Measurements from ENCODE around the gene PCCB. TPM values are rescaled to one million over a fixed set of nuclear protein-coding genes. Genes with fewer than 3 reads are reported as not detected.

The PCCB gene
- total and polyA plus RNA-seq, 2 of the 8 experiments (the other 6 are each of a cell fraction or from before 2014, with no cell fraction given) = 56.7 to 84.4 TPM

DNA sequence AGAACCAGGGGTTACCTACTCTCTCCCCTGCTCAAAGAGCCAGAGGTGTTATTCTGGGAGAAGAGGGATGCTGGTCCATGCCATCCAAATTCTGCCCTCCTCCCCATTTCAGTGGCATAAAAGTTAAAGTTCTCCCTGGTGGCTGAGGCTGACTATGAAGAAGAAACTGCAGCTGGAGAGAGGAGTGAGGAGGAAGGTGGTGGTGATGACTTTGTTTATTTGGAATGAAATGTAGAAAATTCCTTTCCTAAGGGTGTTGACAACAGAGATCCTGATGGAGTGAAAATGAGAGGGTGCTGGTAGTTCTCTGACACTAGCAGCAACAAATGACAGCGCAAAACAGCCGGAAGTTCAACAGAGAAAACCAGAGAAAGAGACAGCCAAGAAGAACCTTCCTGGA, 100.4 kb downstream of the PCCB start (continued):
- TF ChIP-seq, protein P1, sequence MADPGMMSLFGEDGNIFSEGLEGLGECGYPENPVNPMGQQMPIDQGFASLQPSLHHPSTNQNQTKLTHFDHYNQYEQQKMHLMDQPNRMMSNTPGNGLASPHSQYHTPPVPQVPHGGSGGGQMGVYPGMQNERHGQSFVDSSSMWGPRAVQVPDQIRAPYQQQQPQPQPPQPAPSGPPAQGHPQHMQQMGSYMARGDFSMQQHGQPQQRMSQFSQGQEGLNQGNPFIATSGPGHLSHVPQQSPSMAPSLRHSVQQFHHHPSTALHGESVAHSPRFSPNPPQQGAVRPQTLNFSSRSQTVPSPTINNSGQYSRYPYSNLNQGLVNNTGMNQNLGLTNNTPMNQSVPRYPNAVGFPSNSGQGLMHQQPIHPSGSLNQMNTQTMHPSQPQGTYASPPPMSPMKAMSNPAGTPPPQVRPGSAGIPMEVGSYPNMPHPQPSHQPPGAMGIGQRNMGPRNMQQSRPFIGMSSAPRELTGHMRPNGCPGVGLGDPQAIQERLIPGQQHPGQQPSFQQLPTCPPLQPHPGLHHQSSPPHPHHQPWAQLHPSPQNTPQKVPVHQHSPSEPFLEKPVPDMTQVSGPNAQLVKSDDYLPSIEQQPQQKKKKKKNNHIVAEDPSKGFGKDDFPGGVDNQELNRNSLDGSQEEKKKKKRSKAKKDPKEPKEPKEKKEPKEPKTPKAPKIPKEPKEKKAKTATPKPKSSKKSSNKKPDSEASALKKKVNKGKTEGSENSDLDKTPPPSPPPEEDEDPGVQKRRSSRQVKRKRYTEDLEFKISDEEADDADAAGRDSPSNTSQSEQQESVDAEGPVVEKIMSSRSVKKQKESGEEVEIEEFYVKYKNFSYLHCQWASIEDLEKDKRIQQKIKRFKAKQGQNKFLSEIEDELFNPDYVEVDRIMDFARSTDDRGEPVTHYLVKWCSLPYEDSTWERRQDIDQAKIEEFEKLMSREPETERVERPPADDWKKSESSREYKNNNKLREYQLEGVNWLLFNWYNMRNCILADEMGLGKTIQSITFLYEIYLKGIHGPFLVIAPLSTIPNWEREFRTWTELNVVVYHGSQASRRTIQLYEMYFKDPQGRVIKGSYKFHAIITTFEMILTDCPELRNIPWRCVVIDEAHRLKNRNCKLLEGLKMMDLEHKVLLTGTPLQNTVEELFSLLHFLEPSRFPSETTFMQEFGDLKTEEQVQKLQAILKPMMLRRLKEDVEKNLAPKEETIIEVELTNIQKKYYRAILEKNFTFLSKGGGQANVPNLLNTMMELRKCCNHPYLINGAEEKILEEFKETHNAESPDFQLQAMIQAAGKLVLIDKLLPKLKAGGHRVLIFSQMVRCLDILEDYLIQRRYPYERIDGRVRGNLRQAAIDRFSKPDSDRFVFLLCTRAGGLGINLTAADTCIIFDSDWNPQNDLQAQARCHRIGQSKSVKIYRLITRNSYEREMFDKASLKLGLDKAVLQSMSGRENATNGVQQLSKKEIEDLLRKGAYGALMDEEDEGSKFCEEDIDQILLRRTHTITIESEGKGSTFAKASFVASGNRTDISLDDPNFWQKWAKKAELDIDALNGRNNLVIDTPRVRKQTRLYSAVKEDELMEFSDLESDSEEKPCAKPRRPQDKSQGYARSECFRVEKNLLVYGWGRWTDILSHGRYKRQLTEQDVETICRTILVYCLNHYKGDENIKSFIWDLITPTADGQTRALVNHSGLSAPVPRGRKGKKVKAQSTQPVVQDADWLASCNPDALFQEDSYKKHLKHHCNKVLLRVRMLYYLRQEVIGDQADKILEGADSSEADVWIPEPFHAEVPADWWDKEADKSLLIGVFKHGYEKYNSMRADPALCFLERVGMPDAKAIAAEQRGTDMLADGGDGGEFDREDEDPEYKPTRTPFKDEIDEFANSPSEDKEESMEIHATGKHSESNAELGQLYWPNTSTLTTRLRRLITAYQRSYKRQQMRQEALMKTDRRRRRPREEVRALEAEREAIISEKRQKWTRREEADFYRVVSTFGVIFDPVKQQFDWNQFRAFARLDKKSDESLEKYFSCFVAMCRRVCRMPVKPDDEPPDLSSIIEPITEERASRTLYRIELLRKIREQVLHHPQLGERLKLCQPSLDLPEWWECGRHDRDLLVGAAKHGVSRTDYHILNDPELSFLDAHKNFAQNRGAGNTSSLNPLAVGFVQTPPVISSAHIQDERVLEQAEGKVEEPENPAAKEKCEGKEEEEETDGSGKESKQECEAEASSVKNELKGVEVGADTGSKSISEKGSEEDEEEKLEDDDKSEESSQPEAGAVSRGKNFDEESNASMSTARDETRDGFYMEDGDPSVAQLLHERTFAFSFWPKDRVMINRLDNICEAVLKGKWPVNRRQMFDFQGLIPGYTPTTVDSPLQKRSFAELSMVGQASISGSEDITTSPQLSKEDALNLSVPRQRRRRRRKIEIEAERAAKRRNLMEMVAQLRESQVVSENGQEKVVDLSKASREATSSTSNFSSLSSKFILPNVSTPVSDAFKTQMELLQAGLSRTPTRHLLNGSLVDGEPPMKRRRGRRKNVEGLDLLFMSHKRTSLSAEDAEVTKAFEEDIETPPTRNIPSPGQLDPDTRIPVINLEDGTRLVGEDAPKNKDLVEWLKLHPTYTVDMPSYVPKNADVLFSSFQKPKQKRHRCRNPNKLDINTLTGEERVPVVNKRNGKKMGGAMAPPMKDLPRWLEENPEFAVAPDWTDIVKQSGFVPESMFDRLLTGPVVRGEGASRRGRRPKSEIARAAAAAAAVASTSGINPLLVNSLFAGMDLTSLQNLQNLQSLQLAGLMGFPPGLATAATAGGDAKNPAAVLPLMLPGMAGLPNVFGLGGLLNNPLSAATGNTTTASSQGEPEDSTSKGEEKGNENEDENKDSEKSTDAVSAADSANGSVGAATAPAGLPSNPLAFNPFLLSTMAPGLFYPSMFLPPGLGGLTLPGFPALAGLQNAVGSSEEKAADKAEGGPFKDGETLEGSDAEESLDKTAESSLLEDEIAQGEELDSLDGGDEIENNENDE (IDR thresholded peaks at IDR 0.05; ENCODE audit: insufficient replicate concordance, low read length) = no peak
- TF ChIP-seq HDAC6 (IDR thresholded peaks at IDR 0.05; ENCODE audit: low read depth, low read length) (no peak), POLR2AphosphoS5 (IDR thresholded peaks at IDR 0.05; ENCODE audit: low read depth, low read length) (no peak), CHD1 (IDR thresholded peaks at IDR 0.05; ENCODE audit: low read depth, low read length) (no peak), KDM5A (IDR thresholded peaks at IDR 0.05; ENCODE audit: low read length) (no peak), BCL11A (IDR thresholded peaks at IDR 0.05; ENCODE audit: low read depth in 2 of 2, low read length in 2 of 2) (no peak), EZH2 (IDR thresholded peaks at IDR 0.05; ENCODE audit: low read depth, low read length, severe bottlenecking) (no peak), TAF7 (optimal IDR thresholded peaks at IDR 0.05; ENCODE audit: borderline replicate concordance, low read depth, low read length) (no peak)
- TF ChIP-seq, protein P2, sequence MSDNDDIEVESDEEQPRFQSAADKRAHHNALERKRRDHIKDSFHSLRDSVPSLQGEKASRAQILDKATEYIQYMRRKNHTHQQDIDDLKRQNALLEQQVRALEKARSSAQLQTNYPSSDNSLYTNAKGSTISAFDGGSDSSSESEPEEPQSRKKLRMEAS (IDR thresholded peaks at IDR 0.05) = no peak
